WTC11 (cell line): Measurements from ENCODE around the gene STK32B. TPM values are rescaled to one million over a fixed set of nuclear protein-coding genes. Genes with fewer than 3 reads are reported as not detected.

Experiments used
- ATAC-seq: fragments of 200-7000 bp; cut with Tn5 transposase; 2 replicates; pipeline ENCODE4 v1.10.0; 2021; ENCODE audit warnings: mild to moderate bottlenecking, moderate library complexity
- CTCF ChIA-PET: fragments of 300-600 bp; sonication (Branson Sonifier 250); formaldehyde crosslinking; loops from one replicate; lab custom pipeline; 2021; ENCODE audit warnings: antibody characterized with exemption; lab: Charles Lee
- POLR2A ChIA-PET: fragments of 350-600 bp; sonication (Branson Sonifier 250); formaldehyde crosslinking; loops from one replicate; lab custom pipeline; 2021; ENCODE audit warnings: antibody characterized with exemption; lab: Charles Lee
- DNase-seq: peaks from one replicate; pipeline ENCODE4 v3.0.0; 2021; ENCODE audit warnings: low spot score
- H3K27ac Mint-ChIP-seq: 2 replicates; pipeline ENCODE4 v1.8.0; 2021; ENCODE audit warnings: mixed read lengths
- H3K27me3 Mint-ChIP-seq: 2 replicates; pipeline ENCODE4 v1.8.0; 2021; ENCODE audit warnings: low read depth, mild to moderate bottlenecking, moderate library complexity, mixed read lengths
- H3K36me3 Mint-ChIP-seq: 2 replicates; pipeline ENCODE4 v1.8.0; 2021; ENCODE audit warnings: mixed read lengths
- H3K4me1 Mint-ChIP-seq: 2 replicates; pipeline ENCODE4 v1.8.0; 2022; ENCODE audit warnings: mixed read lengths
- H3K4me3 Mint-ChIP-seq: 2 replicates; pipeline ENCODE4 v1.8.0; 2021; ENCODE audit warnings: mild to moderate bottlenecking, moderate library complexity, mixed read lengths
- H3K9me3 Mint-ChIP-seq: 2 replicates; pipeline ENCODE4 v1.8.0; 2021; ENCODE audit warnings: mixed read lengths
- AR ChIP-seq: fragments of 250-450 bp; sonication (Bioruptor Pico); IDR thresholded peaks from 2 replicates; pipeline ENCODE4 v1.9.0; 2021; ENCODE audit warnings: mild to moderate bottlenecking
- ATF1 ChIP-seq: sonication (generic); formaldehyde crosslinking; IDR thresholded peaks from 2 replicates; pipeline ENCODE4 v1.8.1; 2023; ENCODE audit warnings: mild to moderate bottlenecking, moderate library complexity, missing genetic modification reagents
- CBFB ChIP-seq: sonication (generic); formaldehyde crosslinking; IDR thresholded peaks from 2 replicates; pipeline ENCODE4 v1.8.1; 2022; ENCODE audit warnings: mild to moderate bottlenecking, low read depth, missing genetic modification reagents
- E2F5 ChIP-seq: sonication (generic); formaldehyde crosslinking; IDR thresholded peaks from 2 replicates; pipeline ENCODE4 v1.8.1; 2022; ENCODE audit warnings: mild to moderate bottlenecking, moderate library complexity, missing genetic modification reagents
- ELF4 ChIP-seq: sonication (generic); formaldehyde crosslinking; IDR thresholded peaks from 2 replicates; pipeline ENCODE4 v1.8.1; 2022; ENCODE audit warnings: low read depth, mild to moderate bottlenecking, moderate library complexity, missing genetic modification reagents
- EMX1 ChIP-seq: fragments of 250-450 bp; sonication (Bioruptor Pico); IDR thresholded peaks from 2 replicates; pipeline ENCODE4 v1.8.0; 2021; ENCODE audit warnings: mild to moderate bottlenecking
- FOXJ3 ChIP-seq: sonication (generic); formaldehyde crosslinking; IDR thresholded peaks from 2 replicates; pipeline ENCODE4 v1.9.0; 2021; ENCODE audit warnings: missing genetic modification reagents, mild to moderate bottlenecking, borderline replicate concordance
- GABPB1 ChIP-seq: sonication (generic); formaldehyde crosslinking; IDR thresholded peaks from 2 replicates; pipeline ENCODE4 v1.8.1; 2023; ENCODE audit warnings: mild to moderate bottlenecking, missing genetic modification reagents
- GRHL2 ChIP-seq: fragments of 250-450 bp; sonication (Bioruptor Pico); IDR thresholded peaks from 2 replicates; pipeline ENCODE4 v1.8.0; 2022; ENCODE audit warnings: mild to moderate bottlenecking, moderate library complexity; ENCODE audit not compliant: insufficient replicate concordance, severe bottlenecking
- MAX ChIP-seq: sonication (generic); formaldehyde crosslinking; IDR thresholded peaks from 2 replicates; pipeline ENCODE4 v1.8.0; 2022; ENCODE audit warnings: mild to moderate bottlenecking, missing genetic modification reagents
- MYBL2 ChIP-seq: sonication (generic); formaldehyde crosslinking; IDR thresholded peaks from 2 replicates; pipeline ENCODE4 v1.8.1; 2023; ENCODE audit warnings: mild to moderate bottlenecking, moderate library complexity, missing genetic modification reagents
- NR3C1 ChIP-seq: sonication (generic); formaldehyde crosslinking; conservative IDR thresholded peaks from 2 replicates; pipeline ENCODE4 v1.8.1; 2023; ENCODE audit warnings: low read depth, mild to moderate bottlenecking, missing genetic modification reagents
- OVOL2 ChIP-seq: fragments of 250-450 bp; sonication (Bioruptor Pico); IDR thresholded peaks from 2 replicates; pipeline ENCODE4 v1.9.0; 2021; ENCODE audit warnings: mild to moderate bottlenecking, borderline replicate concordance
- RELA ChIP-seq: sonication (generic); formaldehyde crosslinking; IDR thresholded peaks from 2 replicates; pipeline ENCODE4 v1.8.1; 2022; ENCODE audit warnings: missing genetic modification reagents, mild to moderate bottlenecking, borderline replicate concordance
- SMAD4 ChIP-seq: sonication (generic); formaldehyde crosslinking; IDR thresholded peaks from 2 replicates; pipeline ENCODE4 v1.8.0; 2022; ENCODE audit warnings: mild to moderate bottlenecking, missing genetic modification reagents
- SP1 ChIP-seq: sonication (generic); formaldehyde crosslinking; conservative IDR thresholded peaks from 2 replicates; pipeline ENCODE4 v1.8.1; 2022; ENCODE audit warnings: missing genetic modification reagents
- ZBTB21 ChIP-seq: sonication (generic); formaldehyde crosslinking; IDR thresholded peaks from 2 replicates; pipeline ENCODE4 v1.8.1; 2023; ENCODE audit warnings: mild to moderate bottlenecking, missing genetic modification reagents, borderline replicate concordance
- ZNF263 ChIP-seq: sonication (generic); formaldehyde crosslinking; IDR thresholded peaks from 2 replicates; pipeline ENCODE4 v1.8.1; 2022; ENCODE audit warnings: low read depth, mild to moderate bottlenecking, moderate library complexity, missing genetic modification reagents
- ZNF317 ChIP-seq: sonication (generic); formaldehyde crosslinking; IDR thresholded peaks from 2 replicates; pipeline ENCODE4 v1.8.1; 2023; ENCODE audit warnings: low read depth, mild to moderate bottlenecking, moderate library complexity, missing genetic modification reagents, borderline replicate concordance
- total RNA-seq: library from RNA; stranded (reverse); gene quantifications from 3 replicates; pipeline ENCODE4 v1.2.3, GENCODE V29; 2021
- TF ChIP-seq, protein P1 (sequence below): sonication (generic); formaldehyde crosslinking; IDR thresholded peaks from 2 replicates; pipeline ENCODE4 v1.8.1; 2023; ENCODE audit warnings: mild to moderate bottlenecking, missing genetic modification reagents
- TF ChIP-seq, protein P2 (sequence below): sonication (generic); formaldehyde crosslinking; IDR thresholded peaks from 2 replicates; pipeline ENCODE4 v1.8.0; 2022; ENCODE audit warnings: mild to moderate bottlenecking, missing genetic modification reagents
- TF ChIP-seq, protein P3 (sequence below): sonication (generic); formaldehyde crosslinking; IDR thresholded peaks from 2 replicates; pipeline ENCODE4 v1.8.1; 2023; ENCODE audit warnings: mild to moderate bottlenecking, missing genetic modification reagents, moderate library complexity

STK32B gene
- total RNA-seq, 1 experiment from 2014 or later, result 1.9 TPM

GRCh38 chr4:5012244-5012898 lies 38.9 kb upstream of the STK32B start:
- ATAC-seq (no peak), DNase-seq (no peak)
- no peaks in the 10 kb centered on the region for H3K36me3 Mint-ChIP-seq
- ChIA-PET CTCF (interaction anchor here (0.7 kb wide), 1 partner anchor 39 kb away, joined by 3 read pairs; the partner anchor contains the start of gene STK32B), POLR2A (no interaction called here)
- no peak overlapping the region for H3K27ac Mint-ChIP-seq
- TF ChIP-seq SMAD4 (CRISPR knock-in tag), result no peak
- TF ChIP-seq GABPB1 (CRISPR knock-in tag), result no peak
- TF ChIP-seq AR (CRISPR knock-in tag), result no peak
- TF ChIP-seq, protein P1, sequence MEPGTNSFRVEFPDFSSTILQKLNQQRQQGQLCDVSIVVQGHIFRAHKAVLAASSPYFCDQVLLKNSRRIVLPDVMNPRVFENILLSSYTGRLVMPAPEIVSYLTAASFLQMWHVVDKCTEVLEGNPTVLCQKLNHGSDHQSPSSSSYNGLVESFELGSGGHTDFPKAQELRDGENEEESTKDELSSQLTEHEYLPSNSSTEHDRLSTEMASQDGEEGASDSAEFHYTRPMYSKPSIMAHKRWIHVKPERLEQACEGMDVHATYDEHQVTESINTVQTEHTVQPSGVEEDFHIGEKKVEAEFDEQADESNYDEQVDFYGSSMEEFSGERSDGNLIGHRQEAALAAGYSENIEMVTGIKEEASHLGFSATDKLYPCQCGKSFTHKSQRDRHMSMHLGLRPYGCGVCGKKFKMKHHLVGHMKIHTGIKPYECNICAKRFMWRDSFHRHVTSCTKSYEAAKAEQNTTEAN (CRISPR knock-in tag), result no peak
- TF ChIP-seq SP1, result no peak
- no peak for TF ChIP-seq OVOL2 (CRISPR knock-in tag)
- no peak overlapping the region for H3K4me3 Mint-ChIP-seq
- no peaks in the 10 kb centered on the region for H3K4me1 Mint-ChIP-seq
- H3K9me3 Mint-ChIP-seq, result no peaks in the 10 kb centered on the region
- peaks cover 26% of the 10 kb centered on the region for H3K27me3 Mint-ChIP-seq

- H3K4me1 Mint-ChIP-seq, result peaks cover 2% of the 10 kb centered on the region
- no peak overlapping the region for H3K27ac Mint-ChIP-seq
- TF ChIP-seq NR3C1 (CRISPR knock-in tag), result no peak
- no peak for TF ChIP-seq ZNF317 (CRISPR knock-in tag)
- TF ChIP-seq GRHL2 (CRISPR knock-in tag), result no peak
- TF ChIP-seq, protein P2, sequence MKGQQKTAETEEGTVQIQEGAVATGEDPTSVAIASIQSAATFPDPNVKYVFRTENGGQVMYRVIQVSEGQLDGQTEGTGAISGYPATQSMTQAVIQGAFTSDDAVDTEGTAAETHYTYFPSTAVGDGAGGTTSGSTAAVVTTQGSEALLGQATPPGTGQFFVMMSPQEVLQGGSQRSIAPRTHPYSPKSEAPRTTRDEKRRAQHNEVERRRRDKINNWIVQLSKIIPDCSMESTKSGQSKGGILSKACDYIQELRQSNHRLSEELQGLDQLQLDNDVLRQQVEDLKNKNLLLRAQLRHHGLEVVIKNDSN (CRISPR knock-in tag), result no peak
- no peak for TF ChIP-seq ZBTB21 (CRISPR knock-in tag)
- no peaks in the 10 kb centered on the region for H3K36me3 Mint-ChIP-seq
- DNase-seq, result no peak
- CTCF ChIA-PET, result no interaction called here
- peaks cover 26% of the 10 kb centered on the region for H3K27me3 Mint-ChIP-seq
- H3K4me3 Mint-ChIP-seq, result no peak overlapping the region
- POLR2A ChIA-PET, result no interaction called here
- H3K9me3 Mint-ChIP-seq, result no peaks in the 10 kb centered on the region
- no peak for ATAC-seq
These were observed 38.3 kb upstream of the STK32B start for GRCh38 chr4:5012958-5013357.

DNA sequence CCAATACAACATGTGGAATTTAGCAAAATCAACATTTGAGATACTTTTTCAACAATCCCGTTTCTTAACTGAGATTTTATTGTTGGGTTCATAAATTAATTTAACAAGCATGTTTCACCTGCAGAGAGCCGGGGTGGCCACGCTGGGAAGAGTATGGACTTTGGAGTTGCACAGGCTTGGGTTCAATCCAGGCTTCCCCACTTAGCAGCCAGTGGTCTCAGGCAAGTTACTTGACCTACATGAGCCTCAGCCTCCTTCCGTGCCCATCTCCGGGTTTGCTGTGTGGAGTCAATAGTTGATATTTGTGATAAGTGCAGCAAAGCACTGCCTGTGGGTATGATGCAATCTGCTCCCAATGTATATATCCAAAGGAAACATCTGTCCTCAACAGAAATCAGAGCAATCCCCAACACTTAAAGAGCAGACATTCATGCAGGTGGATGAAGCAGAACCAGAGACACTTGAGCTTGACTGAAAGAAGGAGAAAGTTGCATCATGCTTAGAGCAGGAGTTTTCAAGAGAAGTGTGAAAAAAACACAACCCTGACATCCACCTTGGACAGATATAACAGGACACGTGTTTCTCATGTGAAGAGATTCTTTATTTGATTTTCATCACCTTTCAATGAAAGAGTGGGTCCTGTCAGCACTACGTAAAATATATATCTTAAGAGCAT lies 37.1 kb upstream of the STK32B start:
- Mint-ChIP-seq H3K27me3 (peaks cover 26% of the 10 kb centered on the region), H3K4me1 (peaks cover 7% of the 10 kb centered on the region), H3K36me3 (no peaks in the 10 kb centered on the region), H3K9me3 (no peaks in the 10 kb centered on the region), H3K27ac (no peak overlapping the region), H3K4me3 (no peak overlapping the region)
- ChIA-PET POLR2A (no interaction called here), CTCF (no interaction called here)
- DNase-seq (no peak), ATAC-seq (no peak)
- no peak for TF ChIP-seq SP1
- no peak for TF ChIP-seq CBFB (CRISPR knock-in tag)
- no peak for TF ChIP-seq MAX
- no peak for TF ChIP-seq MYBL2
- TF ChIP-seq ELF4, result no peak
- no peak for TF ChIP-seq ZNF317 (CRISPR knock-in tag)
- no peak for TF ChIP-seq E2F5 (CRISPR knock-in tag)
- TF ChIP-seq EMX1 (CRISPR knock-in tag), result no peak
- no peak for TF ChIP-seq ATF1 (CRISPR knock-in tag)
- TF ChIP-seq RELA (CRISPR knock-in tag), result no peak
- TF ChIP-seq, protein P3, sequence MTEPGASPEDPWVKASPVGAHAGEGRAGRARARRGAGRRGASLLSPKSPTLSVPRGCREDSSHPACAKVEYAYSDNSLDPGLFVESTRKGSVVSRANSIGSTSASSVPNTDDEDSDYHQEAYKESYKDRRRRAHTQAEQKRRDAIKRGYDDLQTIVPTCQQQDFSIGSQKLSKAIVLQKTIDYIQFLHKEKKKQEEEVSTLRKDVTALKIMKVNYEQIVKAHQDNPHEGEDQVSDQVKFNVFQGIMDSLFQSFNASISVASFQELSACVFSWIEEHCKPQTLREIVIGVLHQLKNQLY, result no peak
- TF ChIP-seq FOXJ3, result no peak
- no peak for TF ChIP-seq ZNF263
